WERI-Rb-1 (cell line): ENCODE measurements around the gene FAM47E.
"Not testable (repeated sequence)": the region's sequence is repeated elsewhere in the genome, so short reads cannot be mapped to it uniquely, and the experiment has no call there.

ENCODE experiments used
- DNase-seq: peaks from one replicate; pipeline ENCODE4 v3.0.0-alpha.2; 2020
- H3K27ac ChIP-seq: fragments of 250-450 bp; sonication (Bioruptor Pico); 2 replicates; pipeline ENCODE4 v1.5.1; 2020; ENCODE audit warnings: mild to moderate bottlenecking, moderate library complexity
- H3K27me3 ChIP-seq: fragments of 250-450 bp; sonication (Bioruptor Pico); 2 replicates; pipeline ENCODE4 v1.5.1; 2021; ENCODE audit warnings: mild to moderate bottlenecking, low read depth, moderate library complexity; ENCODE audit not compliant: insufficient read depth, severe bottlenecking
- H3K36me3 ChIP-seq: fragments of 250-450 bp; sonication (Bioruptor Pico); 2 replicates; pipeline ENCODE4 v1.5.1; 2020; ENCODE audit warnings: mild to moderate bottlenecking, moderate library complexity
- H3K4me3 ChIP-seq: 2 replicates; pipeline ENCODE4 v1.5.1; 2011; ENCODE audit warnings: low read depth, mild to moderate bottlenecking, control low read depth, low read length
- H3K9me3 ChIP-seq: fragments of 250-450 bp; sonication (Bioruptor Pico); 2 replicates; pipeline ENCODE4 v1.5.1; 2021; ENCODE audit warnings: mild to moderate bottlenecking, moderate library complexity; ENCODE audit not compliant: severe bottlenecking
- CTCF ChIP-seq: IDR thresholded peaks from 2 replicates; pipeline ENCODE4 v1.5.1; 2011; ENCODE audit warnings: low read depth, mild to moderate bottlenecking, control low read depth, inconsistent platforms, low read length

Gene FAM47E

GRCh38 chr4:76238236-76238635 lies 13.3 kb upstream of the FAM47E start:
- no peak for DNase-seq
- Histone ChIP-seq H3K27ac (no peak overlapping the region), H3K27me3 (no peaks in the 10 kb centered on the region), H3K4me3 (no peak overlapping the region), H3K9me3 (peaks cover 11% of the 10 kb centered on the region), H3K36me3 (no peaks in the 10 kb centered on the region)
- no peak for TF ChIP-seq CTCF

GRCh38 chr4:76238701-76239100 lies 12.8 kb upstream of the FAM47E start:
- no peak for DNase-seq
- no peaks in the 10 kb centered on the region for H3K27me3 ChIP-seq
- peaks cover 11% of the 10 kb centered on the region for H3K9me3 ChIP-seq
- H3K36me3 ChIP-seq = no peaks in the 10 kb centered on the region
- no peak overlapping the region for H3K27ac ChIP-seq
- TF ChIP-seq CTCF = no peak
- no peak overlapping the region for H3K4me3 ChIP-seq

- peaks cover 11% of the 10 kb centered on the region for H3K9me3 ChIP-seq
- H3K27me3 ChIP-seq = no peaks in the 10 kb centered on the region
- H3K36me3 ChIP-seq = no peaks in the 10 kb centered on the region
- H3K4me3 ChIP-seq = no peak overlapping the region
- no peak for TF ChIP-seq CTCF
- no peak overlapping the region for H3K27ac ChIP-seq
- DNase-seq = no peak
These were observed 11.3 kb upstream of the FAM47E start for GRCh38 chr4:76240236-76240635.

GRCh38 chr4:76243877-76244276 lies 7.6 kb upstream of the FAM47E start:
- H3K9me3 ChIP-seq, H3K36me3 ChIP-seq, H3K27ac ChIP-seq, H3K4me3 ChIP-seq, DNase-seq, H3K27me3 ChIP-seq: not testable (repeated sequence)

- no peak overlapping the region for H3K27ac ChIP-seq
- H3K9me3 ChIP-seq = no peaks in the 10 kb centered on the region
- H3K4me3 ChIP-seq = no peak overlapping the region
- DNase-seq = no peak
- no peaks in the 10 kb centered on the region for H3K36me3 ChIP-seq
- no peaks in the 10 kb centered on the region for H3K27me3 ChIP-seq
- TF ChIP-seq CTCF = 0 out of 2 replicates have a peak, but pooled peaks have one; percentile 13
These were observed 5.5 kb upstream of the FAM47E start for GRCh38 chr4:76246025-76246424.

GRCh38 chr4:76246852-76247251 lies 4.7 kb upstream of the FAM47E start:
- no peak for DNase-seq
- no peak for TF ChIP-seq CTCF
- Histone ChIP-seq H3K9me3 (no peaks in the 10 kb centered on the region), H3K27ac (no peak overlapping the region), H3K27me3 (no peaks in the 10 kb centered on the region), H3K36me3 (no peaks in the 10 kb centered on the region), H3K4me3 (no peak overlapping the region)
